Neural cell (in vitro differentiated cells): ENCODE data around the gene ANKS1A. TPM values are rescaled to one million over a fixed set of nuclear protein-coding genes. Genes with fewer than 3 reads are reported as not detected.

Experiments used
- H2AFZ ChIP-seq: fragments of 200-600, 300-800 bp; sonication (generic), shearing (Covaris generic); 2 replicates; pipeline ENCODE4 v1.6.0; 2014; ENCODE audit warnings: low read depth, mild to moderate bottlenecking, antibody characterized with exemption, low read length, moderate library complexity
- H3F3A ChIP-seq: fragments of 200-600 bp; shearing (Covaris generic); 2 replicates; pipeline ENCODE4 v1.6.1; 2016; ENCODE audit warnings: mild to moderate bottlenecking, moderate library complexity, mixed read lengths, antibody characterized with exemption, low read length; ENCODE audit not compliant: insufficient read depth, poor library complexity, severe bottlenecking
- H3K27ac ChIP-seq: fragments of 200-600, 300-800 bp; sonication (generic), shearing (Covaris generic); 2 replicates; pipeline ENCODE4 v1.5.1; 2014; ENCODE audit warnings: mild to moderate bottlenecking, low read length, moderate library complexity
- H3K27me3 ChIP-seq: fragments of 300-800, 200-600 bp; sonication (generic), shearing (Covaris generic); 2 replicates; pipeline ENCODE4 v1.6.0; 2014; ENCODE audit warnings: mild to moderate bottlenecking, low read depth, low read length, moderate library complexity; ENCODE audit not compliant: insufficient read depth
- H3K36me3 ChIP-seq: fragments of 300-800, 200-600 bp; sonication (generic), shearing (Covaris generic); 2 replicates; pipeline ENCODE4 v1.5.1; 2014; ENCODE audit warnings: mild to moderate bottlenecking, antibody characterized with exemption, low read length, moderate library complexity; ENCODE audit not compliant: insufficient read depth
- H3K4me2 ChIP-seq: fragments of 300-800, 200-600 bp; sonication (generic), shearing (Covaris generic); 2 replicates; pipeline ENCODE4 v1.6.0; 2014; ENCODE audit warnings: mild to moderate bottlenecking, low read length
- H3K4me3 ChIP-seq: fragments of 300-800, 200-600 bp; sonication (generic), shearing (Covaris generic); 2 replicates; pipeline ENCODE4 v1.5.1; 2014; ENCODE audit warnings: mild to moderate bottlenecking, low read length, moderate library complexity
- H3K79me2 ChIP-seq: fragments of 200-600 bp; shearing (Covaris generic); replicated peaks from 2 replicates; pipeline ENCODE4 v1.6.0; 2014; ENCODE audit warnings: mild to moderate bottlenecking, low read length, moderate library complexity; ENCODE audit not compliant: insufficient read depth
- H3K9ac ChIP-seq: fragments of 300-800, 200-600 bp; sonication (generic), shearing (Covaris generic); 2 replicates; pipeline ENCODE4 v1.6.1; 2016; ENCODE audit warnings: mild to moderate bottlenecking, low read length, mixed read lengths
- H3K9me2 ChIP-seq: fragments of 200-600 bp; shearing (Covaris generic); 2 replicates; pipeline ENCODE4 v1.6.1; 2016; ENCODE audit warnings: mild to moderate bottlenecking, low read length, mixed read lengths; ENCODE audit not compliant: insufficient read depth
- H3K9me3 ChIP-seq: fragments of 200-600, 300-800 bp; sonication (generic), shearing (Covaris generic); 2 replicates; pipeline ENCODE4 v1.6.1; 2016; ENCODE audit warnings: mild to moderate bottlenecking, mixed run types, low read length, moderate library complexity, mixed read lengths
- H4K20me1 ChIP-seq: fragments of 200-600 bp; shearing (Covaris generic); 2 replicates; pipeline ENCODE4 v1.6.1; 2016; ENCODE audit warnings: mild to moderate bottlenecking, mixed run types; ENCODE audit not compliant: insufficient read depth
- CTCF ChIP-seq: fragments of 450-650 bp; IDR thresholded peaks from 2 replicates; pipeline ENCODE4 v1.5.1; 2014; ENCODE audit warnings: antibody characterized with exemption, mild to moderate bottlenecking, moderate library complexity; ENCODE audit not compliant: poor library complexity, severe bottlenecking
- EP300 ChIP-seq: fragments of 450-650 bp; conservative IDR thresholded peaks from 2 replicates; pipeline ENCODE4 v1.6.1; 2014; ENCODE audit warnings: antibody characterized with exemption, mild to moderate bottlenecking, moderate library complexity; ENCODE audit not compliant: poor library complexity, severe bottlenecking
- EZH2 ChIP-seq: fragments of 200-600, 300-800 bp; shearing (Covaris generic), sonication (generic); IDR thresholded peaks from 2 replicates; pipeline ENCODE4 v1.6.1; 2014; ENCODE audit warnings: antibody characterized with exemption, low read length, borderline replicate concordance, mild to moderate bottlenecking; ENCODE audit not compliant: insufficient read depth, poor library complexity, severe bottlenecking
- MXI1 ChIP-seq: fragments of 450-650 bp; conservative IDR thresholded peaks from 2 replicates; pipeline ENCODE4 v1.6.1; 2014; ENCODE audit warnings: antibody characterized with exemption, mild to moderate bottlenecking; ENCODE audit not compliant: poor library complexity, severe bottlenecking
- POLR2AphosphoS5 ChIP-seq: IDR thresholded peaks from 2 replicates; pipeline ENCODE4 v1.6.1; 2012
- RAD21 ChIP-seq: fragments of 450-650 bp; conservative IDR thresholded peaks from 2 replicates; pipeline ENCODE4 v1.6.1; 2014; ENCODE audit warnings: antibody characterized with exemption, mild to moderate bottlenecking, moderate library complexity
- REST ChIP-seq: IDR thresholded peaks from 2 replicates; pipeline ENCODE4 v1.6.1; 2012; ENCODE audit warnings: borderline replicate concordance
- SMC3 ChIP-seq: fragments of 450-650 bp; conservative IDR thresholded peaks from 2 replicates; pipeline ENCODE4 v1.6.1; 2014; ENCODE audit warnings: antibody characterized with exemption, mild to moderate bottlenecking, moderate library complexity; ENCODE audit not compliant: poor library complexity
- TAF1 ChIP-seq: IDR thresholded peaks from 2 replicates; pipeline ENCODE4 v1.6.1; 2012; ENCODE audit warnings: low read depth
- polyA plus RNA-seq: library from polyadenylated mRNA; depleted of rRNA; stranded (reverse); fragments of >200 nt; gene quantifications from 2 replicates; pipeline ENCODE4 v1.2.3, GENCODE V29; 2014

The ANKS1A gene
- polyA plus RNA-seq, 1 donor from 2014 or later, result 22.6 TPM

GRCh38 chr6:35073211-35073610 lies 184.2 kb downstream of the ANKS1A start:
- Histone ChIP-seq H3F3A (no peaks in the 10 kb centered on the region), H3K79me2 (no peaks in the 10 kb centered on the region), H3K9me2 (no peaks in the 10 kb centered on the region), H3K27me3 (no peaks in the 10 kb centered on the region), H3K36me3 (no peaks in the 10 kb centered on the region), H4K20me1 (no peaks in the 10 kb centered on the region), H3K4me2 (no peak overlapping the region), H3K9me3 (no peaks in the 10 kb centered on the region), H3K27ac (no peak overlapping the region), H3K4me3 (no peak overlapping the region), H2AFZ (no peak overlapping the region), H3K9ac (no peak overlapping the region)
- no peak for TF ChIP-seq SMC3
- no peak for TF ChIP-seq REST
- no peak for TF ChIP-seq POLR2AphosphoS5
- no peak for TF ChIP-seq RAD21
- TF ChIP-seq EZH2, result no peak
- no peak for TF ChIP-seq MXI1
- no peak for TF ChIP-seq TAF1
- no peak for TF ChIP-seq EP300
- TF ChIP-seq CTCF, result no peak

- no peak overlapping the region for H3K4me2 ChIP-seq
- no peaks in the 10 kb centered on the region for H3F3A ChIP-seq
- no peak overlapping the region for H2AFZ ChIP-seq
- H3K4me3 ChIP-seq, result no peak overlapping the region
- H3K9me2 ChIP-seq, result no peaks in the 10 kb centered on the region
- no peak for TF ChIP-seq RAD21
- no peak for TF ChIP-seq POLR2AphosphoS5
- TF ChIP-seq EZH2, result no peak
- TF ChIP-seq REST, result no peak
- no peak for TF ChIP-seq SMC3
- TF ChIP-seq CTCF, result no peak
- no peak for TF ChIP-seq TAF1
- TF ChIP-seq MXI1, result no peak
- TF ChIP-seq EP300, result no peak
- no peaks in the 10 kb centered on the region for H3K79me2 ChIP-seq
- no peak overlapping the region for H3K27ac ChIP-seq
- H3K9me3 ChIP-seq, result no peaks in the 10 kb centered on the region
- H3K27me3 ChIP-seq, result no peaks in the 10 kb centered on the region
- no peak overlapping the region for H3K9ac ChIP-seq
- H3K36me3 ChIP-seq, result no peaks in the 10 kb centered on the region
- H4K20me1 ChIP-seq, result no peaks in the 10 kb centered on the region
Observed at GRCh38 chr6:35073766-35074471, 184.9 kb downstream of the ANKS1A start.
